Muscle layer of duodenum (tissue), 2 donors: ENCODE results near the gene ZG16B.

Experiments used
- H3K27ac ChIP-seq: one replicate; pipeline ENCODE4 v1.7.0; 2013; ENCODE audit warnings: mild to moderate bottlenecking, low read length
- H3K27me3 ChIP-seq: one replicate; pipeline ENCODE4 v1.7.0; 2013; ENCODE audit warnings: low read depth, mild to moderate bottlenecking, control low read depth, low read length
- H3K36me3 ChIP-seq, 2 donors: one replicate each; pipeline ENCODE4 v1.7.0; 2013; ENCODE audit warnings: low read length in 2 of 2, control low read depth in 1 of 2, mild to moderate bottlenecking in 1 of 2; ENCODE audit not compliant: insufficient read depth in 2 of 2, control insufficient read depth in 1 of 2
- H3K4me1 ChIP-seq, 2 donors: one replicate each; pipeline ENCODE4 v1.7.0; 2013; ENCODE audit warnings: low read length in 2 of 2, mild to moderate bottlenecking in 2 of 2, control low read depth in 1 of 2, moderate library complexity in 1 of 2; ENCODE audit not compliant: insufficient read depth in 2 of 2, control insufficient read depth in 1 of 2
- H3K4me3 ChIP-seq, 2 donors: one replicate each; pipeline ENCODE4 v1.7.0; 2013; ENCODE audit warnings: low read length in 2 of 2, low read depth in 1 of 2, mild to moderate bottlenecking in 1 of 2
- H3K9me3 ChIP-seq, 2 donors: one replicate each; pipeline ENCODE4 v1.7.0; 2013; ENCODE audit warnings: low read length in 2 of 2, control low read depth in 1 of 2, mild to moderate bottlenecking in 1 of 2; ENCODE audit not compliant: control insufficient read depth in 1 of 2
- donor health status: healthy.

The ZG16B gene

DNA sequence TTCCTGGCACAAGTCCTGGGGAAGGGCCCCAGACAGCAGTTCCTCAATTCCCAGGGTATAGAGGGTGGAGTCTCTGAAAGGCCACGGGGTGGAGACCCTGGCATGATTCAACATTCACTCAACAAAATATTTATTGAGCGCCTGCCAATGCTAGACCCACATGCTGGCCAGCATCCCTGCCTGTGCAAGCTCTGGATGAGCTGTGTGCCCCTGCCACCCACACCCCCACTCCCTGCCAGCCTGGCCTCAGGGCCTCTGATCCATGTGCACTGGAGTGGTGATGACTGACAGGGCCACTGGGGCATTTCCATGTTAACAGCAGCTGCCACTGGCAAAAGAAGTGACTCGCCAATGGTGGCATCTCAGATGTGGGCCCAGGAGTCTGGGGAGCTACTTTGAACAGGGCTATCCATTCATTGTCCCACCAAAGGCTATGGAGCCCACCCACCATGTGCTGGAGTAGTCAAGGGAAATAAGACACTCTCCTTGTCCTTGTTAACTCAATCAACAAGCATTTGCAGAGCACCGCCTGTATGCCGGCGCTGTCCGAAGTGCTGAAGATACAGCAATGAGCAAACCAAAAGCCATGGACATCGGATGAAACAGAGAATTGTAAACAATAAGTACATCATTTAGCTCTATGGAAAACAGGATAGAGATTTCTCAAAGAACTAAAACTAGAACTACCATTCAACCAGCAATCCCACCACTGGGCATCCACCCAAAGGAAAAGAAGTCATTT, 30.9 kb downstream of the ZG16B start:
- H3K4me1 ChIP-seq: no peaks in the 10 kb centered on the region
- H3K4me3 ChIP-seq: no peak overlapping the region
- H3K36me3 ChIP-seq: no peaks in the 10 kb centered on the region
- no peak overlapping the region for H3K27ac ChIP-seq
- peaks cover 16% of the 10 kb centered on the region for H3K27me3 ChIP-seq
- H3K9me3 ChIP-seq: peaks cover 0 to 20% of the 10 kb centered on the region in 2 donors

DNA sequence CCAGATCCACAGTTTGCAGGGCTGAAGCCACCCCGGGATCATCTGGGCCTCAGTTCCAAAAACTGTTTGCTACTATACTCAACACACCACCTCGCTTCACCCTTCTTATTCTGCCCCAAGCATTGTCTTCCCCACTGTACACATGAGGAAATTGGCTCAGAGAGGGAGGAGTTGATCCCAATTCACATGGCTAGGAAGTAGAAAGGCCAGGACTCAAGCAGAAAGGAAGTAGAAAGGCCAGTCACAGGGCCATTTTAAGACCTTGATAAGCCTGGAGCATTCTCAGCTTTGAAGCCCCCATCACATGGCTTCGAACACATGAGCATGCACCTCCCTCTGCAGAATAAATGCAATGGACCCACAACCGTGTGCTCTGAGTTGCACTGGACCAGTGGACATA, 35.5 kb downstream of the ZG16B start:
- H3K4me3 ChIP-seq: no peak overlapping the region
- H3K4me1 ChIP-seq: peaks cover 0 to 6% of the 10 kb centered on the region in 2 donors
- no peaks in the 10 kb centered on the region for H3K27me3 ChIP-seq
- no peaks in the 10 kb centered on the region for H3K36me3 ChIP-seq
- peaks cover 0 to 10% of the 10 kb centered on the region in 2 donors for H3K9me3 ChIP-seq
- no peak overlapping the region for H3K27ac ChIP-seq

DNA sequence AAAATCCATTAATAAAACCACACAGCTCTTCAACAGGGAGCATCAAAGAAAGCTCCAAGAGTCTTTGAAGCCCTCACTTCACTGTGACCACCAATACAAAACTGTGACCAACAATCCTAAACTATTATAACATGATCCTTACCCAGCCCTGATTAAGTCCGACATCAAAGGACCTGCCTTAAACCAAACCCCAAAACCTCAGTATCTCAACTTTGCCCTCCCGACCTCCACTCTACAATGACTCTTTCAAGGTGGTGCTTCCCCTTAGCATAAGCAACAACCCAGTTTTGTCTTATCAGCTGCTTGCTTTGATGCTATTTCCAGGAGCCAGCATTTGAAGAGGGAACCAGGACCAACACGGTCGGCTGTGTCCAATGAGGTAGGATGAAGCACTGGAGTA, 36.3 kb downstream of the ZG16B start:
- H3K36me3 ChIP-seq: no peaks in the 10 kb centered on the region
- peaks cover 0 to 6% of the 10 kb centered on the region in 2 donors for H3K4me1 ChIP-seq
- no peak overlapping the region for H3K4me3 ChIP-seq
- H3K27me3 ChIP-seq: no peaks in the 10 kb centered on the region
- no peak overlapping the region for H3K27ac ChIP-seq
- H3K9me3 ChIP-seq: peaks cover 0 to 2% of the 10 kb centered on the region in 2 donors

DNA sequence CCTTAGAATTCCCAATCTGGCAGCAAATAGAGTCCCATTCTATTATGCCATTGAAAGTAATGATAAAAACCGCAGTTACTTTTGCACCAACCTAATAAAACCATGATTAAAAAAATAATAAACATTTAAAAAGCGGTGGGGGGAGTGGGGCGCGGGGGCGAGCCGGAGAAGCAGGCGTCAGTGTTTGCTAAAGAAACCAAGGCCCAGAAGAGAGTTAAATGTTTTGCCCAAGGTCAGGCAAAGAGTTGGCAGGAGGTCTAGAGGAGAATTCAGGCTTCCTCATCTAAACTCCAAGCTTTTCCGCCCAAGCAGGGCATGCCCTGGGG, 37.5 kb downstream of the ZG16B start:
- Histone ChIP-seq H3K27me3 (no peaks in the 10 kb centered on the region), H3K27ac (peak overlapping the region; percentile 74), H3K4me3 (peak overlapping the region; percentile 70 to 74), H3K36me3 (no peaks in the 10 kb centered on the region), H3K4me1 (peaks cover 0 to 6% of the 10 kb centered on the region in 2 donors), H3K9me3 (no peaks in the 10 kb centered on the region)

DNA sequence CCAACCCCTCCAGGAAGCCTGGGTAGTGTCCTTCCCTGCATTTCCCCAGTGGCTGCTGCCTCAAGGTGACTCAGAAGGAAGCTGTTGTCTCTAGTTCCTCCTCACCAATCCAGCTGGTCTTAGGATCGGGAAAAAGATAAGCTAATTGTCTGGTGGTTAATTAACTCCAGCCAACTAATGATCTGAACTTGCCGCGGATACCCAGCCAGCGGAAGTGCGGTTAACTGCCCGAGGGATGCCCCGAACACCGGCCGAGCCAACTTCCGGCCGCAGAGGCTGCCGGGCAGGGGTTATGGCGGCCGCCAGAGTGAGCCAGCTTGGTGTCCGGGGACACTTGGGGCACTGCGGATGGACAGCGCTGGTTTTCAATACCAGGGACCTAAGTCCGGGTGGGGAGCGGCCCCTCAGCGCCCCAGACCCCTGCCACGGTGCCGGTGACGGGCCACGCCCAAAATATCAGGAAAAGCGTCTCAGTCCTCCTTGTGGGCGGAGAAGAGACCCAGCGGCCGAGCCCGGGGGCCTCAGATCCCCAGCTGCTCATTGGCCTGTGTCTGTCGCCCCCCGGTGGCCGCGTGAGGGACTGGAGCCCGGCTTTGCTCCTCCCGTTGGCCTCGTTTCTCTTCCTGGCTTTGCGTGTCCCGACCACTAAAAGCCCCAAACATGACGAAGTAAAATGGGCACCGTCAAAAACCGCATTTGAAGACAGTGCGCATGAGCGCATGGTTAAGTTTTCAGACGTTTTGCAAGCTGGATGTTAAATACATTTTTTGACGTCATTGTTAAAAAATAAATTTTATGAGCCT, 38.1 kb downstream of the ZG16B start:
- Histone ChIP-seq H3K27me3 (no peaks in the 10 kb centered on the region), H3K4me3 (peak overlapping the region; percentile 70 to 74), H3K9me3 (no peaks in the 10 kb centered on the region), H3K4me1 (peaks cover 0 to 6% of the 10 kb centered on the region in 2 donors), H3K27ac (peak overlapping the region; percentile 74), H3K36me3 (no peaks in the 10 kb centered on the region)

DNA sequence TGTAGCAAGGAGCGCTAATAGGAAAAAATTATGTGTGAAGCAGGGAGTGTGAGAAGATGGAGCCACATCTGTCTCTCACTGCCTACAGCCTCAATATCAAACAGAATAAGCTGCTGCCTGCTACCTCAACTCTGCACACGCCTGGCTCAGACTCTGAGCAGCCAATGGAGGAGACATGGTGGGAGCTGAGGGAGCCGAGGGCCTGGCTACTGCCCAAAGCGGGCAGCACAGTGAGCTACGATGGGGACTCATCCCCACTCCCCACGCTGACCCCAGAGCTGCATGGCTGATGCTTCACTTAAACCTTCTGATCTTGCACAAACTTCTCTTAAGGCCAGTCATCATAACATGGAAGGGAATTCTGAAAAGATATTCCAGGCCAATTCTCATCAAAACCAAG, 41.8 kb downstream of the ZG16B start:
- Histone ChIP-seq H3K27ac (no peak overlapping the region), H3K27me3 (no peaks in the 10 kb centered on the region), H3K4me3 (no peak overlapping the region), H3K36me3 (no peaks in the 10 kb centered on the region), H3K9me3 (no peaks in the 10 kb centered on the region), H3K4me1 (peaks cover 0 to 15% of the 10 kb centered on the region in 2 donors)

DNA sequence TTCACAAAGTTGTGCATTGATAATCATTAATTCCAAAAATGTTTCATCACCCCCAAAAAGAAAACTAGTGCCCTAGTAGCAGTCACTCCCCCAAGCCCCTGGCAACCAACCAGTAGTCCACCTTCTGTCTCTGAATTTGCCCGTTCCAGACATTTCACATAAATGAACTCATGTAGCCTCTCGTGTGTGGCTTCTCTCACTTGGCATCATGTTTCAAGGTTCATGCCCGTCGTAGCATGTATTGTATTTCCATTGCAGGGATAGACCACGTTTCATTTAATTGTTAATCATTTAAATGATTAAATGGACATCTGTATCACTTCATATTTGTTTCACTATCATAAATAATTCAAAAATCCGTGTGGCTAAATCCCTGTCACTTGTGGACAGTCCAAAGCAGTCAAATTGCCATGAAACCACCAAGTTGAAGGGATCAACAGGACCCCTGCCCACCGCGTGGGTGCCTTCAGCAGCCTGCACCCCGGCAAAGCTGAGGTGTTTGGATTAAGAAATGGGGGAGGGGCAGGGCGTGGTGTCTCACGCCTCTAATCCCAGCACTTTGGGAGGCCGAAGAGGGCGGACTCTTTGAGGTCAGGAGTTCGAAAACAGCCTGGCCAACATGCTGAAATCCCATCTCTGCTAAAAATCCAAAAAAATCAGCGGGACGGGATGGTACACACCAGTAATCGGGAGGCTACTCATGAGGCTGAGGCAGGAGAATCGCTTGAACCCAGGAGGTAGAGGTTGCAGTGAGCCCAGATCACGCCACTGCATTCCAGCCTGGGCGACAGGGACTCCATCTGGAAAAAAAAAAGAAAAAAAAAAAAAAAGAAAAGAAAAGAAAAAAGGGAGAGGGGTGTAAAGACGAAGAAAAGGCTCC, 44.2 kb downstream of the ZG16B start:
- H3K4me3 ChIP-seq: no peak overlapping the region
- no peaks in the 10 kb centered on the region for H3K36me3 ChIP-seq
- H3K9me3 ChIP-seq: no peaks in the 10 kb centered on the region
- H3K27ac ChIP-seq: no peak overlapping the region
- H3K27me3 ChIP-seq: no peaks in the 10 kb centered on the region
- H3K4me1 ChIP-seq: peaks cover 0 to 9% of the 10 kb centered on the region in 2 donors

DNA sequence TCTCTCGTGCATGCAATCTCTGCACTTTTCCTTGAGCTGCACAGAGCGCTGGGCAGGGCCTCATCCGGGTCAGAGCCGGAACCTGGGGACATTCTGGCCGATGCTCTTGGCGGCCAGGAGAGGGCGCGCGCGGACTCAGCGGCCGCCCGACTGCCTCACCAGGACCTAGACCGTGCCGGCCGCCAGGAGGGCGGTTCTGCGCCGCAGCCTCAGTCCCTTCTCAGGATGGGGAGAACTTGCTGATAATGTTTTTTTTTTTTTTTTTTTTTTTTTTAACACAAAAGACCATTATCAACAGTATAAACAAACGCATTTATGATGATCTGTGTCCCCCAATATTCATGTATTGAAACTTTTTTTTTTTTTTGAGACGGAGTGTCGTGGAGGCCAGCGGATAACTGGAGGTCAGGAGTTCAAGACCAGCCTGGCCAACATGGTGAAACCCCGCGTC, 44.8 kb downstream of the ZG16B start:
- no peak overlapping the region for H3K4me3 ChIP-seq
- H3K27ac ChIP-seq: no peak overlapping the region
- no peaks in the 10 kb centered on the region for H3K36me3 ChIP-seq
- no peaks in the 10 kb centered on the region for H3K9me3 ChIP-seq
- no peaks in the 10 kb centered on the region for H3K27me3 ChIP-seq
- peaks cover 0 to 9% of the 10 kb centered on the region in 2 donors for H3K4me1 ChIP-seq

DNA sequence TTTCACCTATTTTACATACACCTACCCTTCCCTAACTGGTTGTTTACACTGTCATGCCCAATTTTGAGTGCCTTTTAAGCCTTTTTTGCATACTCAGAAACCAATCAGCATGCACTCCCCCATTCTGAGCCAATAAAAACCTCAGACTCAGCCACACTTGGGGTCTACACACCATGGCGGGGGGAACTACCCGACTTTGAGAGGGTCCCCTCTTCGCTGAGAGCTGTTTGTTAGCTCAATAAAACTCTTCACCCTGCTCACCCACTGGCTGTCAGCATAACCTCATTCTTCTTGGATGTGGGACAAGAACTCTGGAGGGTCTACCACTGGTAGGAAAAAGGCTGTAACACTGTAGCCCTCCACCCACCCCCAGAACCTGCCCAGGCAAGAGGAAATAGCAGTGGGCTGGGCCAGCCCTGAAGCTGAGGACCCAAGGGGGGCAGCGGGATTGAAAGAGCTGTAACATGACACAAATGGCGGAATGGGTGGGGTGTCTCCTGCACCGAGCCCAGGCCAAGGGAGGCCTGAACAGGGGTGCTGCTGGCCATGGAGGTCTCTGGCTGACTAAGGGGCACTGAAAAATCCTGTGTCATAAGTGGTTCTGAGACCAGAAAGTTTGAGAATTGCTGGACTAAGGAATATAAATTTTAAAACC, 49.9 kb downstream of the ZG16B start:
- Histone ChIP-seq H3K4me3 (no peak overlapping the region), H3K4me1 (peaks cover 4 to 6% of the 10 kb centered on the region in 2 donors), H3K36me3 (no peaks in the 10 kb centered on the region), H3K9me3 (no peaks in the 10 kb centered on the region), H3K27me3 (no peaks in the 10 kb centered on the region), H3K27ac (no peak overlapping the region)
